SW480 (cell line): ENCODE results near the gene U2AF1L4.
"Not testable (repeated sequence)": the region's sequence is repeated elsewhere in the genome, so short reads cannot be mapped to it uniquely, and the experiment has no call there.

Experiments
- DNase-seq: peaks from one replicate; pipeline ENCODE4 v3.0.0-alpha.2; 2016; ENCODE audit warnings: low spot score

Gene U2AF1L4

DNA sequence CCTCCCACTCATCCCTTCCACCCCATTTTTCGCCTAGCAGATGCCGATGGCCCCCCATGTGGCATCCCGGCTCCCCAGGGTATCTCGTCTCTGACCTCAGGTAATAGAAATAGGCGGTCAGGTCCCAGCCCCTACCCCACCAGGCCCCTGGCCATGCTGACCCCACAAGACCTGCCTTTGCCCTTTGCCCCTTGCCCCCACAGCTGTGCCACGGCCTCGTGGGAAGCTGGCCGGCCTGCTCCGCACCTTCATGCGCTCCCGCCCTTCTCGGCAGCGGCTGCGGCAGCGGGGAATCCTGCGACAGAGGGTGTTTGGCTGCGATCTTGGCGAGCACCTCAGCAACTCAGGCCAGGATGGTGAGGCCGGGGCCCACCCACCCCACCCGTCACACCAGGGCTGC is 35.5 kb upstream of the U2AF1L4 start:
- no peak for DNase-seq

DNA sequence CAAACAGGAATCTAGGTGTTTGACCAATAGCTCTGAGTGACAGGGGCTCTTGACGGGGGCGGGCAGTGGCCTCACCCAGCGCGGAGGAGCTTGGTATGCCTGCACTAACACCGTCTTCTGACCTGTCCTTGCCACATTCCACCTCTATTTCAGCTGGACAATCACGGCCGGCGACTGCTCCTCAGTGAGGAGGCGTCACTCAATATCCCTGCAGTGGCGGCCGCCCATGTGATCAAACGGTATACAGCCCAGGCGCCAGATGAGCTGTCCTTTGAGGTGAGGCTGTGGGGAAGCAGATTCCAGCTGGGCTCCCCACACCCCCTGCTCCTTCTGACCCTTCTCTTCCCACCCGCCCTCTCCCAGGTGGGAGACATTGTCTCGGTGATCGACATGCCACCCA is 34.8 kb upstream of the U2AF1L4 start:
- no peak for DNase-seq

DNA sequence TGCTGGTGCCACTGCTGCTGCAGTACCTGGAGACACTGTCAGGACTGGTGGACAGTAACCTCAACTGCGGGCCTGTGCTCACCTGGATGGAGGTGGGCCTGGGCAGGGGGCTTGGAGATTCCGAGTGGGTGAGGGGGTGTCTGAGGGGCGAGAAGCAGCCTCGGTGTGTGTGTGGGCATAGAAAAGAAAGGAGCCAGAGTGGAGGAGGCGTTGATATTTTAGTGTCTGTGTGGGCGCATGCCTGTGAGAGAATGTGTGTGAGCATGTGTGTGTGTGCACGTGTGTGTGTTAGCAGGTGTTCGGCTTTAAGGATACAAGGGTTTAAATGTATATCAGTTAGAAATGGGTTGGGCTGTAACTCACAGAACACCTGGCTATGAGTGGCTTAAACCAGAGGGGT is 33.8 kb upstream of the U2AF1L4 start:
- DNase-seq, result no peak

DNA sequence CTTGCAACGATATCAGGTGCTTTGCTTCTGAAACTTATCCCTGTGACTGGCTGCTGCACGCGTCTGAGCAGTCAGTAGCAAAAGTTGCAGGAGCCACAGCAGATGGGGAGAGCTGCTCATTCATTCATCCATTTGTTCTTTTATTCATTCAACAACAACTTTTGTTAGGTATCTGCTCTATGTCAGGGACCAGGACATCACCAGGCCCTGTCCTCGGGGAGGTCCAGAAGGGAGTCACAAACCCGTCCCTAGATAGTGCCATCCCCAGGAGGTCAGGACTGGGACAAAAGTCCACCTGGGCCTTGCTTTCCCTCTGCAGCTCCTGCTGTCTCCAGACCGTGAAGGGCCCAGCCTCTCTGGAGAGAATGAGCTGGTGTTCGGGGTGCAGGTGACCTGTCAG is 32.7 kb upstream of the U2AF1L4 start:
- no peak for DNase-seq

DNA sequence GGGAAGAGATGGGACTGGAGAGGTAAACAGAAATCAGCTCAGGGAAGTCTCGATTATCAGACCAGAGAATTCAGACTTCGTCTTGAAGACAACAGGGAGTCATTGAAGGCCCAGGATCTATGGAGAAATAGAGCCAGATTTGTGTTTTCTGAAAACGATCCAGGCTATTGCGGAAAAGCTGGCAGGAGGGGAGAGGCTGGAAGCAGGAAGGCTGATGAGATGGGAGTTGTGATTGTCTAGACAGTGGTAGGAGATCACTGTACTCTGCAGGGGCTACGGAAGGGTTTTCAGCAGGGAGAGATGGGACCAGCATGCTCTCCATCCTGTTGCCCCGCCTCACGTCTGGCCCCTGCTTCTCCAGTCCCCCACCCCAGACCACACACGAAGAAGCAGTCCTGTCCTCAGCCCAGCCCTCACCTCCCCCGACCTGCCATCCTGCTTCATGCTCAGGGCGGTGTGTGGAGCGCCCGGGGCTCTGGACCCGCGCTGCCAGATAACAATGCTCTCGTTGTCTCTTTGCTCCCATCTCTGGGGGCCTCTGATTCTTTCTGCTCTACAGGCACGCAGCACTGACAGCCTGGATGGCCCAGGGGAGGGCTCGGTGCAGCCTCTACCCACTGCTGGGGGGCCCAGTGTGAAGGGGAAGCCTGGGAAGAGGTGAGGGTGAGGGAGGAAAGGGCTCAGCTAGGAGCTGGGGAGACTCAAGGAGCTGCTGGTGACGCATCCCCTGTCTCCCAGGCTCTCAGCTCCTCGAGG is 32.0 kb upstream of the U2AF1L4 start:
- no peak for DNase-seq

DNA sequence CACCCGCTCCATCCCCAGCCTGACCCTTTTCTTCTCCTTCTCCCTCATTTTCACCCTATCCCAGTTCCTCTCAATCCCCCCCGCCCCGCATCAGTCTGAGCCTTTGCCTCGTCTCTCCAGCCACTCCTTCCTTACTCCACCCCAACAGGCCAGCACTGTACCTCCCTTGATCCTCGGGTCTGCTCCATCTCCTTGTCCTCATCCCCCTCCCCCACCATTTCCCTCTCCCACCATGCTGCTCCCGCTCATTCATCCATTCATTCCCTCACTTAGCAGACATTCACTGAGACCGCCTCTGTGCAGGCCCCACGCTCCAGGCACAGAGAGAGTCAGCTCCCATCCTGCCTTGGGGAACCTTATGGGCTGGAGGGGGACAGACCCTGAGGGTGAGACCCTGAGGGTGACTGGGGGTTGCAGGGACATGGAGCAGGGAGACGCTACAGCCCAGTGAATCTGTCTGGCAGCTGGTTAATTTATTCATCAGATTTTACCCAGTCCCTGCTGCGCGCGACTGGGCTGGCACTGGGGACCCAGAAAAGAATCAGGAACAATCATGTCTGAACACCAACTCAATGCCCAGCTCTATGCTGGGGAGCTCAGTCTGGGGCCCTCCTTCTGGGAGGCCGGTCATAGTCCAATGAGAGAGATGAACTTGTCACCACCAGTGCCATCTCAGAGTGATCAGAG is 31.0 kb upstream of the U2AF1L4 start:
- no peak for DNase-seq

DNA sequence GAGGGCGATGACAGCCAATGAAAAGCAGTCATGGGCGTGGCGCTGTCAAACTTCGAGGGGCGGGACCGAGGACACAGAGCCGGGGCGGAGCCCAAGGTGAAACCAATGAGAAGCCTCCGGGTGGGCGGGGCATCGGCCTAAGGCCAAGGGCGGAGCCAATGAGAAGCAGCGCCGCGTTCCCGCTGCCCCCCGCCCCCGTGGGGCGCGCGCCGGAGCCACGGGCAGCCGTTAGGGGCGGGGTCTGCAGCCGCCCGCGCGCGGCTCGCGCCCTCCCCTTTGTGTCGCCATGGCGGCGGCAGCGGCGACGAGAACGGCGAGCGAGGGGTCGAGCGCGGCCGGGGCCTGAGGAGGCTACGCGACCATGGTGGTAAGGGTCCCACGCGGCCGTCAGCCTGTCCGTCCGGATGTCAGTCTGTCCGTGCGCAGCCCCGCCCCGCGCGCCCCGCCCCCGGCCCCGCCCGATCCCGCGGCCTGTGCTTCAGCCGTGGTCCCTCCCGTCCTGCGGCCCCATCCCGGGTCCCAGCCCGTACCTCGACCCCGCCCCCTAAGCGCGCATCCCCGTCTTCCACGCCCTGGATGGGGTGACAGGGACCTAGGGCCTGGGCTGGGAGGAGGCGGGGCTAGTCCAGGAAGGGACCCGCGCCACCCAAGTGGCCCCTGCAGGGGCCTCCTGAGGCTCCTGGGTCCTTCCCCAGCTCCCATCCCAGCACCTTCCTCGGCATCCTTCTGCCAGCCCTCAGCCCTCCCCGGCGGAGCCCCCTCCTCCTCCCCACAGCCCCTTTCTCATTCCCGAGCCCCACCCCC is 30.3 kb upstream of the U2AF1L4 start, which contains the start of gene ARHGAP33:
TSS of gene ARHGAP33 (plus strand) at position 267 of the 804 bp plus-strand sequence. CDS start at position 362, 95 bp downstream.
- DNase-seq, result peak; percentile 98

DNA sequence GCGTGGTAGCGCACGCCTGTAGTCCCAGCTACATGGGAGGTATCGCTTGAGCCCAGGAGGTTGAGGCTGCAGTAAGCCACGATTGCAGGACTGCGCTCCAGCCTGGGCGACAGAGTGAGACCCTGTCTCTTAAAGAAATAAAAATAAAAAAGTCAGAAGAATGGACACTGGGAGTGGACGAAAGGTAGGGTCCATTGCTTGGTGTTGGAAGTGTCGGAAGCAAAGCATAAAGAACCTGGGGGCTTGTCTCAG is 29.8 kb upstream of the U2AF1L4 start:
- no peak for DNase-seq

DNA sequence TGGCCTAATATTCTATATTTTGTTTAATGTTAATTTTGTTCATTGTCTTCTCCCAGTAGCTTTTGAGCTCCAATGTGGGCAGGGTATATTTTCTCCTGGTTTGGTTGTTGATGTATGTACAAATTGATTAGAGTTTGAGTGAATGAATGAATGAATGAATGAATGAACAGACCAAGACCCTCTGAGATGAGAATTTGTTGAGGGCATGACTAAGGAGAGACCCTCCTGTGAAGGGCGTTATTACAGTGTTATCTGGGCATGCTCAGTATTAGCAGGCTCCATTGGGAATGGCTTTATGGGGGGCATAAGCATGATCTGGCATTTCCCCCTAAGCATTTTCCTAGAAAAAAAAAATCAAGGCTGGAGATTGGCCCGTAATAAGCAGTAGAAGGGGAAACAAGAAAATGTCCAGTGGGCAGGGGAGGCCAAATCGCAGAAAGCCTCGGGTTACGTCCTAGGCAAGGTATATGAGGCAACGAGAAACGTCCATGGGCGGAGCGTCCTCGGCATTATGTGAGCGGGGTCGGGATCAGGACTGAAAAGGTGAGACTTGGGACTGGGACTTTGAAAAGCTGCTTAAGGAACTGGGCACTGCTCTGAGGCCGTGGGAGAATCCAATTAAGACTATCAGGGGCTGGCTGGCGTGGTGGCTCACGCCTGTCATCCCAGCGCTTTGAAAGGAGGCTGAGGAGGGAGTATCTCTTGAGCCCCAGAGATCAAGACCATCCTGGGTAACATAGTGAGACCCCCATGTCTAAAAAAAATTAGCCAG is 29.2 kb upstream of the U2AF1L4 start:
- DNase-seq, result peak; percentile 40

DNA sequence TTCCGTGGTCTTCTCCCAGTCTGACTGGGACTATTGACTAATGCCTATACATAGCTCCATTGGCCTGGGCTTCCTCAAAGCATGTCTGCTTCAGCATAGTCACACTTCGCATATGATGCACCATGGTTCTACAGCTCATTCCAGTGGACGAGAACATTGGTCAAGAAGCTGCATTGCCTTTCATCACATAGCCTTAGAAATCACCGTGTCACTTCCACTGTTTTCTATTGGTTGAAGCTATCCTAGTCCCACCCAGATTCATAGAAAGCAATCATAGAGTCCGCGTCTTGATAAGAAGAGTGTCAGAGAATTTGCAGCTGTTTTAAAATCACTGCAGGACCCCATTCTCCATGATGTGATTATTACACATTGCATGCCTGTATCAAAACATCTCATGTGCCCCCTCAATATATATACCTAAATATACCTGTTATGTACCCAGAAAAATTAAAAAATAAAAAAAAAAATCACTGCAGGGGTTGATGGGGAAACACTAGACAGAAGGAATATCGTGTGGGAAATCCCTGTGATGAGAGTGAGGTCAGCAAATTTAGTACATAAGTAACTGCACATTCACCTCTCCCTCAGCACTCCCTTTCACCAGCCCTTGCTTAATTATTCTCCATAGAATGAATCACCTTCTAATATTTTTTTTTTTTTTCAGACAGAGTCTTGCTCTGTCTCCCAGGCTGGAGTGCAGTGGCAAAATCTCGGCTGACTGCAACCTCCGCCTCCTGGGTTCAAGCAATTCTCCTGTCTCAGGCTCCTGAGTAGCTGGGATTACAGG is 28.0 kb upstream of the U2AF1L4 start:
- DNase-seq, result no peak

DNA sequence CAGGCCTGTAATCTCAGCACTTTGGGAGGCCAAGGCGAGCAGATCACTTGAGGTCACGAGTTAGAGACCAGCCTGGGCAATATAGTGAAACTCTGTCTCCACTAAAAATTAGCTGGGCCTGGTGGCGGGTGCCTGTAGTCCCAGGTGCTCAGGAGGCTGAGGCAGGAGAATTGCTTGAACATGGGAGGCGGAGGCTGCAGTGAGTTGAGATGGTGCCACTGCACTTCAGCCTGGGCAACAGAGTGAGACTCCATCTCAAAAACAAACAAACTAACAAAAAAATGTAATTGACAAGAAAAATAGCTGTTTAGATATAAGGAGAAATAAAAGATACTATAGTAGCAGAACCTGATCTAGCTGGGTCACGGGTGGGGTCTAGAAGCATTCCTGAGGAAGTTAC is 27.1 kb upstream of the U2AF1L4 start:
- not testable (repeated sequence) for DNase-seq

DNA sequence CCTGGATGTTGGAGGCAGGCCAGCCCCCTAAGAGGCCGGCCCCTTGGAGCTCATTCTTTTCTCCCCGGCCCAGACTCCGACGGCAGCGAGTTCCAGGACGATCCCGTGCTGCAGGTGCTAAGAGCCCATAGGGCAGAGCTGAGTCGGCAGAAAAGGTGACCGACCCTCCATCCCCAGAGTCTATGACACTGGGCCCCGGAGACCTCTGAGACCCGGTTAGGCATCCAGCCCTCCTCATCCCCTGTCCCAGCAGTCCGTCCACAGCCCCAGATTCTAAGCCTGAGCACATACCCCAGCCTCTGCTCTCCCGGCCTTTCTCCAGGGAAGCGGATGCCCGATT is 22.8 kb upstream of the U2AF1L4 start:
- DNase-seq, result no peak

DNA sequence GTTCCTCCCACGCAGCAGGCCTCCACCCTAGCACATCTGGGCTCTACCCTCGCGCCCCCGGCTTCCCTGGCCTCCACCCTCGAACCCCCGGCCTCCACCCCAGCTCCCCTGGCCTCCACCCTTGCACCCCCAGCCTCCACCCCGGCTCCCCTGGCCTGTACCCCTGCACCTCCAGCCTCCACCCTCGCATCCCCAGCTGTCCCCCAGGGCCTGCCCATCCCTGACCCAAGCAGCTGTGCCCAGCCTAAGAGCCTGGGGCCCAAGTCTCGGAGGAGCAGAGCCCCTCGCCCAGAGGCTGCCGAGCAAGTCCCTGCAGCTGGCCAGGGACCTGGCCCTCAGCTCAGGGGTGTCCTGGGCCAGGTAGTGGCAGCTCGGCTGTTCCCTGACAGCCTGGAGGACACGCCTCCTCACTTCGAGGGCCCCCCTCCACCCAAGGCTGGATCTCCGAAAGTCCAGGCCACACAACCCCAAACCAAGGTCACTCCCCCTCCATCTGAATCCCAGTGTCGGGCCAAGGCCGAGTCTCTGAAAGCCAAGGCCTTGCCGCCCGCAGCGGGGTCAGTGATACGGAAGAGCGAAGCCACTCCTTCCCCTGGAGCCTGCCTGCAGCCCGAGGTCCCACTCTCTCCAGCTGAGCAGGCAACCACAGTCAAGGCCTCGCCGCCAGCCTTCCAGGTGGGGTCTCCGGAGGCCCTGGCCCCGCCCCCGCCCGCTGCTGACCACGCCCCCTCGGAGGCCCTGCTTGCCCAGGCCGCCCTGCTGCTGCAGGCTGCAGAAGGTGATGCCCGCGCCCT is 22.3 kb upstream of the U2AF1L4 start:
- no peak for DNase-seq

DNA sequence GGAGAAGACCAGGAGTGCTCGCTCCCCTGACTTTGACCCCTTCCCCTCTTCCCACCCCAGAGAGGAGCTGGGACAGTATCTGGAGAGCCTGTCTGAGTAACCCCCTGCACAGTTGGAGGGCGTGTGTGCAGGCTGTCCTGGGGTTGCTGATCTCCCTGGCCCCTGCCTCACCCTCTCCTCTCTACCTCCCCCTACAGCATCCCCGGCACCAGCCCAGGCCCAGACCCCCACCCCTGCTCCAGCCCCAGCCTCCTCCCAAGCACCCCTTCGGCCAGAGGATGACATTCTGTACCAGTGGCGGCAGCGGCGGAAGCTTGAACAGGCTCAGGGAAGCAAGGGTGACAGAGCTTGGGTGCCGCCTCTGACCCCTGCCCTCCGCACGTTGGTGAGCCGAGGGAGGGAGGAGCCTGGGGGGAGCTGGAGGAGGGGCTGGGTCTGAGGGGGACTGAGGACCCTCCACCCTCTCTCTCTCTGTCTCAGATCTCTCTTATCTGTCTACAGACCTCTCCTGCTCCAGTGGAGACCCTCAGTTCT is 21.4 kb upstream of the U2AF1L4 start:
- no peak for DNase-seq

DNA sequence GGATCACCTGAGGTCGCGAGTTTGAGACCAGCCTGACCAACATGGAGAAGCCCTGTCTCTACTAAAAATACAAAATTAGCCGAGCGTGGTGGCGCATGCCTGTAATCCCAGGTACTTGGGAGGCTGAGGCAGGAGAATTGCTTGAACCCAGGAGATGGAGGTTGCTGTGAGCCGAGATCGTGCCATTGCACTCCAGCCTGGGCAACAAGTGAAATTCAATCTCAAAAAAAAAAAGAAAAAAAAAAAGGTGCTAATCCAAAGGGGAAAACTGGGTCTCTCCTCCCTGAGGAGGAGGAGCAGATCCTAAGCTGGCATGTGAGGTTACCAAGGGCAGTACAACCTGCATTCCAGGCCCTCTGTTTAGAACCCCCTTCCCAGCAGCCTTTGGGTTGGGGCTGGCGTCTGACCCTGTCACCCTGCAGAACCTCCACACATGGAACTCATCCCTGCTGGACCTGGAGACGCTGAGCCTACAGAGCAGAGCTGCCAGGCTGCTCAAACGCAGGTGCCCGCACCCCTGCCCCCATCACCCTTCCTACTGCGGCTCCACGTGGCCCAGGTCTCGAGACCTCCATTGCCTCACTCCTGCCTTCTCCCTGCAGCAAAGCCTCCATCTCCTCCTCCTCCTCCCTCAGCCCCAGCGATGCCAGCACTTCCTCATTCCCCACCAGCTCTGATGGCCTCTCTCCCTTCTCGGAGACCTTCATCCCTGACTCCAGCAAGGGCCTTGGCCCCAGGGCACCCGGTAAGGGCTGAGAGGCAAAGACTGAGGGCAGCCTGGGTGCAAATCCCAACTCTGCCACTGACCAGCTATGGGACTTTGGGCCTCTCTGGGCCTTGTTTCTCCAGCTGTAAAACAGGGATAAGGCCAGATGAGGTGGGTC is 19.5 kb upstream of the U2AF1L4 start:
- DNase-seq, result no peak

DNA sequence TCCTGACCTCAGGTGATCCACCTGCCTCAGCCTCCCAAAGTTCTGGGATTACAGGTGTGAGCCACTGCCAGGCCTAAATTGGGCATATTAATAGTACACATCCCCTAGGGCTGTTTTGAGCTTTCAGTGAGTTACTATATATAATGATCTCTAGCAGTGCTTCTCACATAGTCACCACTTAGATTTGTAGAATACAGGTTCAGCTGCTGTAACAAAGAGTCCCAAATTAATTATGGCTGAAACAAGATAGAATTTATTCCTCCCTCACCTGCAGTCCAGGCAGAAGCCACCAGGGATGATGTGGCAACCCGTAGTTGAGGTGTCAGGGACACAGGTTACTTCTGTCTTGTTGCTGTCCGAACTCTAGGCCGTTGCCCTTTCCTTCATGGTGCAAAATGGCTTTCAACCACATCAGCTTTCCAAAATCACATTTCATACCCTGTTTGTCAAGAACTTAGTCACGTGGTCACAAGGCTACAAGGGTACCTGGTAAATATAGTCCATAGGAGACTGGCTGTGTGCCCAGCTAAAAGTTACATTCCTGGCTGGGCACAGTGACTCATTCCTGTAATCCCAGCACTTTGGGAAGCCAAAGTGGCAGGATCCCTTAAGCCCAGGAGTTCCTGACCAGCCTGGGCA is 15.6 kb upstream of the U2AF1L4 start:
- no peak for DNase-seq

DNA sequence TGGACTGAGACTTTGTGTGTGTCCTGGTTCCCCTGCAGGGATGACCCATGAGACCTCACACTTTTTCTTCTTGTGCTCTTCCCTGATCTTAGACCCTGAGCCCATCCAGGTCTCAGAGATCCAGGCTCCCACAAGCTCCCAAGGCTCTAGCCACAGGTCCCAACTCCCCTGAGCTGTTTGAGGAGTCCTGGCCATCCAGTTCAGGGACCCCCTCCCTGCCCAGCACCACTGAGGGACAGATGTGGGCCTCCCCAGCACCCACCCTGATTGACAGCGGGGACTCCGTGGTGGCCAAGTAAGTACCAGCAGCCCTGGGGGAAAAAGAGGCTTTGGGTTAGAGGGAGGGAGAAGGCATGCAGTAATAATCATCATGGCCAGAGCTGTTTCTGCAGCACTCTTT is 14.5 kb upstream of the U2AF1L4 start:
- DNase-seq, result no peak

DNA sequence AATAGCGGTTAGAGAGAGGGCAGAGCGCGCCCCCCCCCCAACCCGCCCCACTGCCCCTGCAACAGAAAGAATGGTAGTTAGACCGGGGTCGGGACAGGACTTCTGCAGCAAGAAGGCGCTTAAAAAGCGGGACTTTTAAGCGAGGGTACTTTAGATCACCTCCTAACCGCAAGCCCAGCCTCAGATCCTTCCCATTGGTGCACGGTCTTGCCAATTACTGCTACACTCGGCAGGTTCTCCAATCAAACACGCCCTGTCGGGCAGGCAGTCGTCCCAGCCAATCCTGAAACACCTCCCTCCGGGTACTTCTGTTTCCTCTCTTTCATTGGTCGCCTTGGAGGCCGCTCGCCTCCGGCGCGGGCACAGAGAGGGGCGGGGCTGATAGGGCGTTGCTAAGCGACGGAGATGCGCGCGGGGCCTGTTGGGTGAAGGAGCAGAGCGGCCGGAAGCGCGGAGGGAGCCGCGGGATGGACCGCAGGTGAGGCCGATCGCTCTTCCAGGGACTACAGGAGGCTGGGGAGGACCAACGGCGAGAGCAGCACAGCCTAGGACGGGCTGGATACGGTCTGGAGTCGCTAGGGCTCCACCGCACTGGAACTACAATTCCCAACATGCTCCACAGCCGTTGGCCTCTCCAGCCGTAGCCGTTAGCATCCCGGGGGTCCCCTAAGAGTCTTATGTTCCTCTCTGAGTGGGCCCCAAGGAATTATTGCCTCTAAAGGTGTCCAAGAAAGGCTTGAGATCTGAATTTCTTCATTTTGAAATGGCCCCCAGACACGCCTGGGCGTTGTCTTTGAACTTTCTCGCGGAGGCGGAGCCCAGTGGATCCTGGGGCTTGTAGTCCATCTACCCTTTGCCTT is 12.8 kb upstream of the U2AF1L4 start, which contains the start of gene PROSER3:
TSS of gene PROSER3 (plus strand) at position 428 of the 860 bp plus-strand sequence. CDS start at position 468, 40 bp downstream.
- DNase-seq, result peak; percentile 100
